WTC11 (cell line): ENCODE measurements around the gene IL36B.
"Not testable (repeated sequence)": the region's sequence is repeated elsewhere in the genome, so short reads cannot be mapped to it uniquely, and the experiment has no call there.

ENCODE experiments used
- GTF2I ChIP-seq: fragments of 250-450 bp; sonication (Bioruptor Pico); conservative IDR thresholded peaks from 2 replicates; pipeline ENCODE4 v1.4.0; 2021; ENCODE audit warnings: mild to moderate bottlenecking
- JUN ChIP-seq: sonication (generic); formaldehyde crosslinking; IDR thresholded peaks from 2 replicates; pipeline ENCODE4 v1.8.0; 2023; ENCODE audit warnings: mild to moderate bottlenecking, missing genetic modification reagents
- SP1 ChIP-seq: sonication (generic); formaldehyde crosslinking; conservative IDR thresholded peaks from 2 replicates; pipeline ENCODE4 v1.8.1; 2022; ENCODE audit warnings: missing genetic modification reagents
- USF2 ChIP-seq: sonication (generic); formaldehyde crosslinking; IDR thresholded peaks from 2 replicates; pipeline ENCODE4 v1.8.1; 2023; ENCODE audit warnings: mild to moderate bottlenecking, missing genetic modification reagents, moderate library complexity
- ZNF219 ChIP-seq: sonication (generic); formaldehyde crosslinking; IDR thresholded peaks from 2 replicates; pipeline ENCODE4 v1.8.0; 2023; ENCODE audit warnings: missing genetic modification reagents, mild to moderate bottlenecking, borderline replicate concordance
- ZNF512 ChIP-seq: sonication (generic); formaldehyde crosslinking; IDR thresholded peaks from 2 replicates; pipeline ENCODE4 v1.8.1; 2022; ENCODE audit warnings: missing genetic modification reagents, borderline replicate concordance
- TF ChIP-seq, protein P1 (sequence below): sonication (generic); formaldehyde crosslinking; IDR thresholded peaks from 2 replicates; pipeline ENCODE4 v1.8.0; 2023; ENCODE audit warnings: mild to moderate bottlenecking, missing genetic modification reagents
- TF ChIP-seq, protein P2 (sequence below): sonication (generic); formaldehyde crosslinking; conservative IDR thresholded peaks from 2 replicates; pipeline ENCODE4 v1.8.1; 2022; ENCODE audit warnings: mild to moderate bottlenecking, missing genetic modification reagents

DNA sequence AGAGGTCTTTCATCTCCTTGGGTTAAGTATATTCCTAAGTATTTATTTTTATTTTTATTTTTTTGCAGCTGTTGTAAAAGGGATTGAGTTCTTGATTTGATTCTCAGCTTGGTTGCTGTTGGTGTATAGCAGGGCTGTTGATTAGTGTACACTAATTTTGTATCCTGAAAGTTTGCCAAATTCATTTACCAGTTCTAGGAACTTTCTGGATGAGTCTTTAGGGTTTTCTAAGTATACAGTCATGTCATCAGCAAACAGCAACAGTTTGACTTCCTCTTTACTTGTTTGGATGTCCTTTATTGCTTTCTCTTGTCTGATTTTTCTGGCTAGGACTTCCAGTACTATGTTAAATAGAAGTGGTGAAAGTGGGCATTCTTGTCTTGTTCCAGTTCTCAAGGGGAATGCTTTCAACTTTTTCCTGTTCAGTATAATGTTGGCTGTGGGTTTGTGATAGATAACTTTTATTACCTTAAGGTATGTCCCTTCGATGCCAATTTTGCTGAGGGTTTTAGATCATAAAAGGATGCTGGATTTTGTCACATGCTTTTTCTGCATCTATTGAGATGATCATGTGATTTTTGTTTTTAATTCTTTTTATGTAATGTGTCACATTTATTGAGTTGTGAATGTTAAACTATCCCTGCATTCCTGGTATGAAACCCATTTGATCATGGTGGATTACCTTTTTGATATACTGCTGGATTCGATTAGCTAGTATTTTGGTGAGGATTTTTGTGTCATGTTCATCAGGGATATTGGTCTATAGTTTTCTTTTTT is 44.4 kb upstream of the IL36B start:
- TF ChIP-seq GTF2I (CRISPR knock-in tag); USF2 (CRISPR knock-in tag); ZNF512 (CRISPR knock-in tag); ZNF219 (CRISPR knock-in tag); SP1; JUN (CRISPR knock-in tag): not testable (repeated sequence)
- TF ChIP-seq, protein P1, sequence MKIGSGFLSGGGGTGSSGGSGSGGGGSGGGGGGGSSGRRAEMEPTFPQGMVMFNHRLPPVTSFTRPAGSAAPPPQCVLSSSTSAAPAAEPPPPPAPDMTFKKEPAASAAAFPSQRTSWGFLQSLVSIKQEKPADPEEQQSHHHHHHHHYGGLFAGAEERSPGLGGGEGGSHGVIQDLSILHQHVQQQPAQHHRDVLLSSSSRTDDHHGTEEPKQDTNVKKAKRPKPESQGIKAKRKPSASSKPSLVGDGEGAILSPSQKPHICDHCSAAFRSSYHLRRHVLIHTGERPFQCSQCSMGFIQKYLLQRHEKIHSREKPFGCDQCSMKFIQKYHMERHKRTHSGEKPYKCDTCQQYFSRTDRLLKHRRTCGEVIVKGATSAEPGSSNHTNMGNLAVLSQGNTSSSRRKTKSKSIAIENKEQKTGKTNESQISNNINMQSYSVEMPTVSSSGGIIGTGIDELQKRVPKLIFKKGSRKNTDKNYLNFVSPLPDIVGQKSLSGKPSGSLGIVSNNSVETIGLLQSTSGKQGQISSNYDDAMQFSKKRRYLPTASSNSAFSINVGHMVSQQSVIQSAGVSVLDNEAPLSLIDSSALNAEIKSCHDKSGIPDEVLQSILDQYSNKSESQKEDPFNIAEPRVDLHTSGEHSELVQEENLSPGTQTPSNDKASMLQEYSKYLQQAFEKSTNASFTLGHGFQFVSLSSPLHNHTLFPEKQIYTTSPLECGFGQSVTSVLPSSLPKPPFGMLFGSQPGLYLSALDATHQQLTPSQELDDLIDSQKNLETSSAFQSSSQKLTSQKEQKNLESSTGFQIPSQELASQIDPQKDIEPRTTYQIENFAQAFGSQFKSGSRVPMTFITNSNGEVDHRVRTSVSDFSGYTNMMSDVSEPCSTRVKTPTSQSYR (CRISPR knock-in tag) = not testable (repeated sequence)
- TF ChIP-seq, protein P2, sequence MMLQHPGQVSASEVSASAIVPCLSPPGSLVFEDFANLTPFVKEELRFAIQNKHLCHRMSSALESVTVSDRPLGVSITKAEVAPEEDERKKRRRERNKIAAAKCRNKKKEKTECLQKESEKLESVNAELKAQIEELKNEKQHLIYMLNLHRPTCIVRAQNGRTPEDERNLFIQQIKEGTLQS (CRISPR knock-in tag) = not testable (repeated sequence)
